ENCODE results near the gene FAM110D.

GRCh38 chr1:26170472-26170821 lies 11.6 kb downstream of the FAM110D start:
- TF ChIP-seq CTCF (IDR thresholded peaks at IDR 0.05), result no peak
- no peak for TF ChIP-seq POLR2A (IDR thresholded peaks at IDR 0.05)
